ENCODE results near the gene DDX39B.

GRCh38 chr6:31567531-31568370 lies 25.9 kb upstream of the DDX39B start:
- TF ChIP-seq CTCF (IDR thresholded peaks at IDR 0.05; ENCODE audit: insufficient read depth, low read length), result no peak
- no peak for TF ChIP-seq REST (IDR thresholded peaks at IDR 0.05; ENCODE audit: insufficient replicate concordance, low read depth)
- TF ChIP-seq POLR2AphosphoS5 (IDR thresholded peaks at IDR 0.05; ENCODE audit: low read depth), result no peak
